Thyroid gland (tissue), 4 donors: ENCODE data around the gene KLHL2. TPM values are rescaled to one million over a fixed set of nuclear protein-coding genes. Genes with fewer than 3 reads are reported as not detected.
"Not testable (repeated sequence)": the region's sequence is repeated elsewhere in the genome, so short reads cannot be mapped to it uniquely, and the experiment has no call there.

ENCODE experiments used
- DNase-seq, 2 donors: peaks; one replicate each; pipeline ENCODE4 v3.0.0-alpha.2; 2019
- H3K27ac ChIP-seq, 3 donors: fragments of 200-600 bp; sonication (generic); 1 replicate in 2 of 3; 2 replicates in 1 of 3; pipeline ENCODE4 v1.5.1; 2016 to 2019; ENCODE audit warnings: mild to moderate bottlenecking in 1 of 3, moderate library complexity in 1 of 3
- H3K27me3 ChIP-seq: fragments of 200-600 bp; sonication (generic); one replicate; pipeline ENCODE4 v1.5.1; 2019
- H3K36me3 ChIP-seq, 2 donors: fragments of 200-600 bp; sonication (generic); one replicate each; pipeline ENCODE4 v1.5.1; 2016 to 2019
- H3K4me1 ChIP-seq, 2 donors: fragments of 200-600 bp; sonication (generic); one replicate each; pipeline ENCODE4 v1.5.1; 2017 to 2019
- H3K4me3 ChIP-seq, 3 donors: fragments of 200-600 bp; sonication (generic); replicated peaks in 1 of 3; 1 replicate in 2 of 3; 2 replicates in 1 of 3; pipeline ENCODE4 v1.5.1; 2016; ENCODE audit warnings: mild to moderate bottlenecking in 1 of 3
- H3K9me3 ChIP-seq: fragments of 200-600 bp; sonication (generic); one replicate; pipeline ENCODE4 v1.5.1; 2017
- POLR2A ChIP-seq, 2 donors: fragments of 450-650 bp; IDR thresholded peaks; one replicate each; pipeline ENCODE4 v1.6.1; 2017; ENCODE audit warnings: antibody characterized with exemption in 2 of 2, mild to moderate bottlenecking in 2 of 2, moderate library complexity in 1 of 2
- WGBS, 2 donors: methylation state at CpG; one replicate each; pipeline ENCODE4 v1.1.5; 2017; 5-methylcytosine and 5-hydroxymethylcytosine counted together
- intact Hi-C: fragments of 100-400 bp; cut with DNase I; formaldehyde crosslinking; loops from one replicate; pipeline ENCODE4 v1.15.1; 2023
- total RNA-seq, 4 donors: library from RNA; depleted of rRNA; stranded (reverse); fragments of >200 nt; gene quantifications; one replicate each; pipeline ENCODE4 v1.2.3, GENCODE V29; 2016
- TF ChIP-seq, protein P1 (sequence below), 6 experiments: fragments of 200-600 bp in 3 of 6; fragments of 450-650 bp in 3 of 6; sonication (generic) in 3 of 6; IDR thresholded peaks; one replicate each; pipeline ENCODE4 v1.5.1; 2016 to 2019; ENCODE audit warnings: antibody characterized with exemption in 6 of 6, mild to moderate bottlenecking in 2 of 6, inconsistent platforms in 1 of 6, moderate library complexity in 1 of 6

Gene KLHL2
- total RNA-seq, 4 donors from 2014 or later, result 30.9 to 45.2 (median 35.8) TPM

DNA sequence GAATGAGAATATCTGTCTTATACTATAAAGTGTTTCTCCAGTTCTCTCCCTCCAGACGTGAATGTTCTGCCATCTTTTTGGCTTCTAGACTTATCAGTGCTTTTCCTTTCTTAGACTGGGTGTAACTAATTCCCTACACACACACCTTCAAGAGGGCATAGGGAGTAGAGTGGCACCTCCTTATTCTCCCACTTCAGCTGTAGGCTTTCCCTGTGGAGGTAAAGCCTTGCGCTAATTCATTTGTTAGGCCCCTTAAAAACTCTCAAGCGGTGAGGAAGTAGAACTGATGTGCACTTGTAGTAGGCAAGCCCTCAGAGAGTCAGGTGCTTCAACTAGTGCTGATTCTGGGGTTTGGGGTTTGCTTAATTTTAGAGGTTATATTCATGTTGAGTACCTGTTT is 10.0 kb downstream of the KLHL2 start:
- peaks cover 30 to 44% of the 10 kb centered on the region in 2 donors for H3K4me1 ChIP-seq
- no peaks in the 10 kb centered on the region for H3K36me3 ChIP-seq
- intact Hi-C loops, result no loop called here
- no peak overlapping the region for H3K27ac ChIP-seq
- H3K4me3 ChIP-seq, result no peak overlapping the region
- H3K27me3 ChIP-seq, result no peaks in the 10 kb centered on the region
- no peak for TF ChIP-seq POLR2A (IDR thresholded peaks at IDR 0.05)
- TF ChIP-seq, protein P1, sequence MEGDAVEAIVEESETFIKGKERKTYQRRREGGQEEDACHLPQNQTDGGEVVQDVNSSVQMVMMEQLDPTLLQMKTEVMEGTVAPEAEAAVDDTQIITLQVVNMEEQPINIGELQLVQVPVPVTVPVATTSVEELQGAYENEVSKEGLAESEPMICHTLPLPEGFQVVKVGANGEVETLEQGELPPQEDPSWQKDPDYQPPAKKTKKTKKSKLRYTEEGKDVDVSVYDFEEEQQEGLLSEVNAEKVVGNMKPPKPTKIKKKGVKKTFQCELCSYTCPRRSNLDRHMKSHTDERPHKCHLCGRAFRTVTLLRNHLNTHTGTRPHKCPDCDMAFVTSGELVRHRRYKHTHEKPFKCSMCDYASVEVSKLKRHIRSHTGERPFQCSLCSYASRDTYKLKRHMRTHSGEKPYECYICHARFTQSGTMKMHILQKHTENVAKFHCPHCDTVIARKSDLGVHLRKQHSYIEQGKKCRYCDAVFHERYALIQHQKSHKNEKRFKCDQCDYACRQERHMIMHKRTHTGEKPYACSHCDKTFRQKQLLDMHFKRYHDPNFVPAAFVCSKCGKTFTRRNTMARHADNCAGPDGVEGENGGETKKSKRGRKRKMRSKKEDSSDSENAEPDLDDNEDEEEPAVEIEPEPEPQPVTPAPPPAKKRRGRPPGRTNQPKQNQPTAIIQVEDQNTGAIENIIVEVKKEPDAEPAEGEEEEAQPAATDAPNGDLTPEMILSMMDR (IDR thresholded peaks at IDR 0.05), result no peak
- WGBS, 2 donors, result 81 to 90% methylated on average over 3 of the region's 3 CpGs
- no peak for DNase-seq
- no peaks in the 10 kb centered on the region for H3K9me3 ChIP-seq

DNA sequence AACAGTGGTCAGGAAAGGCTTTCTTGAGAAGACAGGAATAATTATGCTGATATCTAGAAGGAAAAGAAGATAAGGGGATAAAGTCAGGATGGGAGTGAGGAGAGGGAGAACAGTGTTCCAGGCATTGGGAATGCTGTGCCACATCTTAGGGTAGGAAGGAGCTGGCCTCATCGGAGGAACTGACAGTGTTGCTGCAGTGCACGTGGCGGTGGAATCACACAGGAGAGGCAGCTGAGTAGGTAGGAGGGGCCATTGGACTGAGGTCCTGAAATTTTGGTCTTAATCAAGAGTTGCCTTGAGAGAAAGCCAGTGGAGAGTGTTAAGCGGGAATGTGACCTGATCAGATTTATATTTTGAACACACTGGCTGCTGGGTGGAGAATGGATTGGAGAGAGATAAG is 13.9 kb downstream of the KLHL2 start:
- H3K27me3 ChIP-seq, intact Hi-C loops, H3K36me3 ChIP-seq, H3K4me3 ChIP-seq, H3K9me3 ChIP-seq: not testable (repeated sequence)
- DNase-seq, result peak in 1 of 2 donors; percentile 28
- Histone ChIP-seq H3K27ac (peak overlapping the region; percentile 19 to 73 (median 55)), H3K4me1 (peaks cover 27 to 39% of the 10 kb centered on the region in 2 donors)
- WGBS, 2 donors, result 53 to 58% methylated on average over 4 of the region's 4 CpGs

DNA sequence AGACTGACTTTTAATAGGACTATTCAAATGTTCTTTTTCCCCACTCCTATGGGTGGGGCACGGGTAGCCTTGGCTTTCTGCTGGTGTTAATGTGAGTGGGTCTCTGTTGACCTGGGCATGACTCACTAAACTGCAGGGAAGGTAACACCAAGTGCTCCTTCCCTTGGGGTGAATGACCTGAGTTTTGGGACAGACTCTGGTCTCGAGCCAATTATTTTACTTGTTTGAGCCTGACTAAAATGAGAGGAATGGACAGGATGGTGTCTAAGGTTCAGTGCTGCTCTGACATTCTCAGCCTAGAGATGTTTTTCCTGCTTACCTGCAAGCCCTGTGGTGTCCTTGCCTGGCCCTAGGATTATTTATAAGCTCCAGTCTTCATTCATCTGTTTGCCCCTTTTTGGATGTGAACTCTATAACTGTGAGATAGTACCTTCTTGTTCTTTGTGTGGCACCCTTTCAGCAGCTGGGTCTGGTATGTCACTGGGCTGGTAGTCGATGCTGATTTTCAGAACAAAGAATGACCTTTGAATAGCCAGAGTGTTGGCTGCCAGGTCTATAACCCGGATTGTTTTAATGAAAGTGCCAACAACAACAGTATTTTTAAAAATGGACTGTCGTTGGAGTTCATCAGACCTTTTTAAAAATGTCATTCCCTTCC is 14.8 kb downstream of the KLHL2 start:
- 23 to 47% methylated on average over 5 of the region's 5 CpGs for WGBS, 2 donors
- peak; percentile 27 to 28 for DNase-seq
- Histone ChIP-seq H3K27ac (peak overlapping the region; percentile 19 to 76 (median 73)), H3K4me1 (peaks cover 19 to 31% of the 10 kb centered on the region in 2 donors)
- H3K9me3 ChIP-seq, H3K27me3 ChIP-seq, H3K4me3 ChIP-seq, H3K36me3 ChIP-seq, intact Hi-C loops: not testable (repeated sequence)

DNA sequence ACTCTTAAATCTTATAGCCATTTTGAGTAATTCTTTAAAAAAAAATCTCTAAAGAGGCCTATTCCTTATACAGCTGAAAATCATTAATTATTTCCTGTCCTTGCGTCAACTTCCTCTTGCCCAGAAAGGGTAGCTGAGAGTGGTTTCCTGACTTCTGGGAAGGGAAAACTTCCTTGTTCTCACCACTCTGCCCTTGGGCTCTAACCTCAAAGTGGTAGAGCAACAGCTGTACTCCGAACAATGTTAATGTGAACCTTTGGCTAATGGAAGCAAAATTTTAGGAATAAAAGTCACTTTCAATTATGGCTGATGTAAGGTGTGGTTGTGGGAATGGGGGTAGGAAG is 15.3 kb downstream of the KLHL2 start:
- 66 to 68% methylated on average over 2 of the region's 2 CpGs for WGBS, 2 donors
- DNase-seq, result no peak

DNA sequence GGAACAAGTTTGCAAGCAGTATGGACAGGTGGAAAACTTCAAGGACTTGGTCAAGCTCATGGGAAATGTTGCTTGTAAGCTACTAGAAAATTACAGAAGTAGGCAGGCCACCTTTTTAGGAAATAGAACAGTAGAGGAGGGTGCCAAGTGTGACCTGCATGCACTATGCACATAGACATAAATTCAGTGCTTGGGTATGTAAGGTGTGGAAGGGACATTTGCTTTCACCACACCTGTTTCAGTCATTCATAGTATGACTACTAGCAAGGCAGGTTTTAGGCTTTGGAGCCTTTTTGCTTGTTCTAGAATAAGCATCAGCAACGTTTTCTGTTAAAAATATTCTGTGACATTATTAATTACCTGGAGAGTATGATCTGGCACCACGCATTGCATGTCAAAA is 20.0 kb downstream of the KLHL2 start:
- H3K27ac ChIP-seq, H3K36me3 ChIP-seq, intact Hi-C loops, H3K9me3 ChIP-seq, DNase-seq, H3K27me3 ChIP-seq, H3K4me3 ChIP-seq: not testable (repeated sequence)
- 88 to 94% methylated on average over 2 of the region's 2 CpGs for WGBS, 2 donors
- peaks cover 10 to 23% of the 10 kb centered on the region in 2 donors for H3K4me1 ChIP-seq

More for the DNA sequence above, 15.3 kb downstream of the KLHL2 start:
- peaks cover 16 to 26% of the 10 kb centered on the region in 2 donors for H3K4me1 ChIP-seq
- peak overlapping the region; percentile 13 to 76 (median 73) for H3K27ac ChIP-seq
- H3K36me3 ChIP-seq, result no peaks in the 10 kb centered on the region
- H3K4me3 ChIP-seq, result no peak overlapping the region
- intact Hi-C loops, result no loop called here
- H3K9me3 ChIP-seq, result no peaks in the 10 kb centered on the region
- TF ChIP-seq, protein P1 (IDR thresholded peaks at IDR 0.05), result no peak
- TF ChIP-seq POLR2A (IDR thresholded peaks at IDR 0.05), result no peak
- H3K27me3 ChIP-seq, result no peaks in the 10 kb centered on the region

DNA sequence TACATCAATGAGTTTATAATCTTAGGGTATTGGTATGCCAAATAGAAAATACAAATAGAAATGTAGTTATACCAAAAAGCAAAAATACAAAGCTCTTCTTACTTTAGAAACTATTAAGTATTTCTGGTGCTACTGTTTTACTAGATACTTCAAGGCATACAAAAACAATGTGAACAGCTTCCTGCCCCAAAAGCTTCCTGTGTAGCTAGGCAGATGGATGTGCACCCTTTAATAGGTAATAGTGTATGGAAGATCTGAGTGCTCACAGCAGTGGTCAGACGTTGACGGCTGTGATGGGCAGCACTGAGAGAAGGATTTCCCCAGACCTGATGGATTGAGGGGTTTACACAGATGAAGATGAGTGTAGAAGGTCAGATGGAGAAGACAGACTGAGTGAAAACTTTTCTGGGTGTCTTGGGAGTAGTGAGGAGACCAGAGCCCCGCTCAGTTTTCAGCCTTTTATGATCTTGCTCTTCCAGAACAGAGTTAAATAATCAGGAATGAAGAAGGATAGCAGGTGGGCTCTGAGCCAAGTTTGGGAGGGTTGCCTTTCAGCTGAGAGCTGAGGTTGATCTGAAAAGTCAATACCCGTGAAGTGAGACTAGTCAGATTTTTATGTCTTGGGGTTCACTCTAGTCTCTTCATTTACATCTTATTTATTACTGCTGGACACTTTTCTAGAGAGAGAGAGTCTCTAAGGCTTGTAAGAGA is 22.3 kb downstream of the KLHL2 start:
- H3K4me3 ChIP-seq, H3K9me3 ChIP-seq, H3K36me3 ChIP-seq, intact Hi-C loops, H3K27me3 ChIP-seq: not testable (repeated sequence)
- H3K27ac ChIP-seq, result peak overlapping the region in 2 of 3 donors; percentile 1 to 31
- peak; percentile 73 to 81 for DNase-seq
- 48 to 52% methylated on average over 4 of the region's 4 CpGs for WGBS, 2 donors
- peaks cover 11 to 13% of the 10 kb centered on the region in 2 donors for H3K4me1 ChIP-seq

DNA sequence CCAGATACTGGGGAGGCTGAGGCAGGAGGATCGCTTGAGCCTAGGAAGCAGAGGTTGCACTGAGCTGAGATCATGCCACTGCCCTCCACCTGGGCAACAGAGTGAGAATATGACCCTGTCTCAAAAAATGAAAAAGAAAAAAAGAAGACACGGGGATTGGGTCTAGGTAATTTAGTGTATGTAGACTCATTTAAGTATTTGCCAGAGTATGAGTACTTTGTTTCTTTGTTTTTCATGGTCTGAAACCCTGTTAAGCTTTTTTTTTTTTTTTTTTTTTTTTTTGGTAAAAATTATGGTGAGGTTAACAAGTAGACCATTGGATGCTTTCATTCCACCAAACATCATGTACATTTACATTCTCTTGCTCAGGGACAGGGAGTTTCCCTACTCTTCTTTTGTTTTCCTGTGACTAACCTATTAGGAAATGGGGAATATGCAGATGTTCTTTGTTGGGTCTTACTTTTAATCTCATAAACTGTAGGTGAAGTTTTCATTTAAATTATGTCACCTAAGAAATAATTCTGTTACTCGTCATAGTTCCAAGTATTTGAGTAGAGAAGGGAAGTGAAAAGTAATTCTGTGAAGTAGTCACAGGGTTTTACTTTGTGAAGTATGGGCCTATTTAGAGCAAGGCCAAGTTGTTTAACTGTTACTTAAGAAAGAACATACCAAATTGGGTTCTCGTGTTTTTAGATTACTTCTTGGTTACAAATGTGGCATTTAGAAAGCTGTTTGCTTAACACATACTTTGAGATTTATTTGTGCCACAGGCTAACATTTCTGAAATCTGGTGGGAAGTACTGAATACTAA is 25.5 kb downstream of the KLHL2 start:
- H3K27ac ChIP-seq, result not testable (repeated sequence)
- WGBS, 2 donors, result 73 to 84% methylated on average over 4 of the region's 4 CpGs

More for the DNA sequence above, 25.5 kb downstream of the KLHL2 start:
- H3K27me3 ChIP-seq, H3K36me3 ChIP-seq, DNase-seq, H3K9me3 ChIP-seq, H3K4me3 ChIP-seq, intact Hi-C loops: not testable (repeated sequence)
- peaks cover 11 to 13% of the 10 kb centered on the region in 2 donors for H3K4me1 ChIP-seq
